Right lobe of liver (tissue), 4 donors: ENCODE measurements around the gene NBAS.

ENCODE experiments used
- POLR2A ChIP-seq: fragments of 450-650 bp; IDR thresholded peaks from one replicate; pipeline ENCODE4 v1.6.1; 2017; ENCODE audit warnings: antibody characterized with exemption, mild to moderate bottlenecking
- TF ChIP-seq, protein P1 (sequence below), 4 donors: fragments of 200-600 bp in 3 of 4; fragments of 450-650 bp in 1 of 4; IDR thresholded peaks; one replicate each; pipeline versions ENCODE4 v1.5.1 to v1.8.0; 2016 to 2022; ENCODE audit warnings: antibody characterized with exemption in 4 of 4, mild to moderate bottlenecking in 2 of 4
- donor health status: DM: no; HTN: no; CAD: no.
- donor health status: DM: no; HTN: no; CAD: no.
- donor health status: DM: no; HTN: yes; CAD: no.

- TF ChIP-seq, protein P1, sequence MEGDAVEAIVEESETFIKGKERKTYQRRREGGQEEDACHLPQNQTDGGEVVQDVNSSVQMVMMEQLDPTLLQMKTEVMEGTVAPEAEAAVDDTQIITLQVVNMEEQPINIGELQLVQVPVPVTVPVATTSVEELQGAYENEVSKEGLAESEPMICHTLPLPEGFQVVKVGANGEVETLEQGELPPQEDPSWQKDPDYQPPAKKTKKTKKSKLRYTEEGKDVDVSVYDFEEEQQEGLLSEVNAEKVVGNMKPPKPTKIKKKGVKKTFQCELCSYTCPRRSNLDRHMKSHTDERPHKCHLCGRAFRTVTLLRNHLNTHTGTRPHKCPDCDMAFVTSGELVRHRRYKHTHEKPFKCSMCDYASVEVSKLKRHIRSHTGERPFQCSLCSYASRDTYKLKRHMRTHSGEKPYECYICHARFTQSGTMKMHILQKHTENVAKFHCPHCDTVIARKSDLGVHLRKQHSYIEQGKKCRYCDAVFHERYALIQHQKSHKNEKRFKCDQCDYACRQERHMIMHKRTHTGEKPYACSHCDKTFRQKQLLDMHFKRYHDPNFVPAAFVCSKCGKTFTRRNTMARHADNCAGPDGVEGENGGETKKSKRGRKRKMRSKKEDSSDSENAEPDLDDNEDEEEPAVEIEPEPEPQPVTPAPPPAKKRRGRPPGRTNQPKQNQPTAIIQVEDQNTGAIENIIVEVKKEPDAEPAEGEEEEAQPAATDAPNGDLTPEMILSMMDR (IDR thresholded peaks at IDR 0.05): no peak
- TF ChIP-seq POLR2A: no peak
Observed at GRCh38 chr2:15287447-15288184, 273.5 kb downstream of the NBAS start.
